ENCODE data around the gene FAS. TPM values are rescaled to one million over a fixed set of nuclear protein-coding genes. Genes with fewer than 3 reads are reported as not detected.

The FAS gene
- total and polyA plus RNA-seq, 2 experiments from 2014 or later = 3.1 to 4.3 TPM

DNA sequence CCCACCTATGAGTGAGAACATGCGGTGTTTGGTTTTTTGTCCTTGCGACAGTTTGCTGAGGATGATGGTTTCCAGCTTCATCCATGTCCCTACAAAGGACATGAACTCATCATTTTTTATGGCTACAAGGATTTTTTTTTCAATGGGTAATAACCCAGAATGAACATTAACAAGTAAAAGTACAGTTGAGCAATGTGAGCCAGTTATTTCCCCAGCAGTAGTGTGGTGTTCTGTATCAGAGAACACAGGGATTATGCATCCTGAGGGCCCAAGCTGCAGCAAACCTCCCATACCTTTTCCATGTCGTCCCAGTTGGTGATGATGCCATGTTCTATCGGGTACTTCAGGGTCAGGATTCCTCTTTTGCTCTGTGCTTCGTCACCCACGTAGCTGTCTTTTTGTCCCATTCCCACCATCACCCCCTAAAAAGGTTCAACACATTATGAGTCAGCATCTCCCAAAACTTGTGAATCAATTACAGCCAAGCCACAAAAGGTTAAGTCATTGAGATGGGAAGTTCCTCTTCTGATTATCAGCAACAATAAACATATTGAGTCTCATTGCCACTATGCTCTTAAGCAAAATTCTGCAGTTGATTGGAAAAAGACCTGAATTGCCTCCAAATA, 43.5 kb upstream of the FAS start (continued):
- TF ChIP-seq, protein P1, sequence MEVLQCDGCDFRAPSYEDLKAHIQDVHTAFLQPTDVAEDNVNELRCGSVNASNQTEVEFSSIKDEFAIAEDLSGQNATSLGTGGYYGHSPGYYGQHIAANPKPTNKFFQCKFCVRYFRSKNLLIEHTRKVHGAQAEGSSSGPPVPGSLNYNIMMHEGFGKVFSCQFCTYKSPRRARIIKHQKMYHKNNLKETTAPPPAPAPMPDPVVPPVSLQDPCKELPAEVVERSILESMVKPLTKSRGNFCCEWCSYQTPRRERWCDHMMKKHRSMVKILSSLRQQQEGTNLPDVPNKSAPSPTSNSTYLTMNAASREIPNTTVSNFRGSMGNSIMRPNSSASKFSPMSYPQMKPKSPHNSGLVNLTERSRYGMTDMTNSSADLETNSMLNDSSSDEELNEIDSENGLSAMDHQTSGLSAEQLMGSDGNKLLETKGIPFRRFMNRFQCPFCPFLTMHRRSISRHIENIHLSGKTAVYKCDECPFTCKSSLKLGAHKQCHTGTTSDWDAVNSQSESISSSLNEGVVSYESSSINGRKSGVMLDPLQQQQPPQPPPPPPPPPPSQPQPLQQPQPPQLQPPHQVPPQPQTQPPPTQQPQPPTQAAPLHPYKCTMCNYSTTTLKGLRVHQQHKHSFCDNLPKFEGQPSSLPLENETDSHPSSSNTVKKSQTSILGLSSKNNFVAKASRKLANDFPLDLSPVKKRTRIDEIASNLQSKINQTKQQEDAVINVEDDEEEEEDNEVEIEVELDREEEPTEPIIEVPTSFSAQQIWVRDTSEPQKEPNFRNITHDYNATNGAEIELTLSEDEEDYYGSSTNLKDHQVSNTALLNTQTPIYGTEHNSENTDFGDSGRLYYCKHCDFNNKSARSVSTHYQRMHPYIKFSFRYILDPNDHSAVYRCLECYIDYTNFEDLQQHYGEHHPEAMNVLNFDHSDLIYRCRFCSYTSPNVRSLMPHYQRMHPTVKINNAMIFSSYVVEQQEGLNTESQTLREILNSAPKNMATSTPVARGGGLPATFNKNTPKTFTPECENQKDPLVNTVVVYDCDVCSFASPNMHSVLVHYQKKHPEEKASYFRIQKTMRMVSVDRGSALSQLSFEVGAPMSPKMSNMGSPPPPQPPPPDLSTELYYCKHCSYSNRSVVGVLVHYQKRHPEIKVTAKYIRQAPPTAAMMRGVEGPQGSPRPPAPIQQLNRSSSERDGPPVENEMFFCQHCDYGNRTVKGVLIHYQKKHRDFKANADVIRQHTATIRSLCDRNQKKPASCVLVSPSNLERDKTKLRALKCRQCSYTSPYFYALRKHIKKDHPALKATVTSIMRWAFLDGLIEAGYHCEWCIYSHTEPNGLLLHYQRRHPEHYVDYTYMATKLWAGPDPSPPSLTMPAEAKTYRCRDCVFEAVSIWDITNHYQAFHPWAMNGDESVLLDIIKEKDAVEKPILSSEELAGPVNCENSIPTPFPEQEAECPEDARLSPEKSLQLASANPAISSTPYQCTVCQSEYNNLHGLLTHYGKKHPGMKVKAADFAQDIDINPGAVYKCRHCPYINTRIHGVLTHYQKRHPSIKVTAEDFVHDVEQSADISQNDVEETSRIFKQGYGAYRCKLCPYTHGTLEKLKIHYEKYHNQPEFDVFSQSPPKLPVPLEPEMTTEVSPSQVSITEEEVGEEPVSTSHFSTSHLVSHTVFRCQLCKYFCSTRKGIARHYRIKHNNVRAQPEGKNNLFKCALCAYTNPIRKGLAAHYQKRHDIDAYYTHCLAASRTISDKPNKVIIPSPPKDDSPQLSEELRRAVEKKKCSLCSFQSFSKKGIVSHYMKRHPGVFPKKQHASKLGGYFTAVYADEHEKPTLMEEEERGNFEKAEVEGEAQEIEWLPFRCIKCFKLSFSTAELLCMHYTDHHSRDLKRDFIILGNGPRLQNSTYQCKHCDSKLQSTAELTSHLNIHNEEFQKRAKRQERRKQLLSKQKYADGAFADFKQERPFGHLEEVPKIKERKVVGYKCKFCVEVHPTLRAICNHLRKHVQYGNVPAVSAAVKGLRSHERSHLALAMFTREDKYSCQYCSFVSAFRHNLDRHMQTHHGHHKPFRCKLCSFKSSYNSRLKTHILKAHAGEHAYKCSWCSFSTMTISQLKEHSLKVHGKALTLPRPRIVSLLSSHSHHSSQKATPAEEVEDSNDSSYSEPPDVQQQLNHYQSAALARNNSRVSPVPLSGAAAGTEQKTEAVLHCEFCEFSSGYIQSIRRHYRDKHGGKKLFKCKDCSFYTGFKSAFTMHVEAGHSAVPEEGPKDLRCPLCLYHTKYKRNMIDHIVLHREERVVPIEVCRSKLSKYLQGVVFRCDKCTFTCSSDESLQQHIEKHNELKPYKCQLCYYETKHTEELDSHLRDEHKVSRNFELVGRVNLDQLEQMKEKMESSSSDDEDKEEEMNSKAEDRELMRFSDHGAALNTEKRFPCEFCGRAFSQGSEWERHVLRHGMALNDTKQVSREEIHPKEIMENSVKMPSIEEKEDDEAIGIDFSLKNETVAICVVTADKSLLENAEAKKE (CRISPR knock-in tag; IDR thresholded peaks at IDR 0.05) = no peak
- no peak for TF ChIP-seq EZH2phosphoT487 (IDR thresholded peaks at IDR 0.05; ENCODE audit: unreplicated experiment)
- no peak for TF ChIP-seq CREB1 (CRISPR knock-in tag; IDR thresholded peaks at IDR 0.05; ENCODE audit: low read depth)
- no peak for TF ChIP-seq NANOG (IDR thresholded peaks at IDR 0.05; ENCODE audit: borderline replicate concordance)

DNA sequence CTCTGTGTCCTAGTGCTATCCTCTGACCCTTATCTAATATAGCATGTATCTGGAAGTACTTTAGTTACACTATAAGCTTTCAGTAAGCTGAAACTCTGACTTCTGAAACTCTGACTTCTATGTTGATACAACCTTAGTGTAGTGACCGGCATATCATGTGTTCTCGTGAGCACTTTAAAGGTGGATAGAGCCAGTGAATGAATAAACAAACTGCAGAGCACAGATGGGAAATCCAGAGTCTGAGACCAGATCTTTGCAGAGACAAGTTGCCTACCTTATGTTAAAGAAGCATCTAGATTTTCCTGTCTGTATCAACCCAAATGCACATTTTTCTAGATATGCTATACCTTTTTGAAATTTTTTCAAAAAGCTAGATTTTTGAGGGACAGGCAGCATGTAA, 41.5 kb upstream of the FAS start:
- H3K9me2 ChIP-seq (ENCODE audit: insufficient read depth) = no peaks in the 10 kb centered on the region
- H3K4me3 Mint-ChIP-seq = no peak overlapping the region
- ATAC-seq (no peak), DNase-seq (ENCODE audit: low spot score) (no peak)
- TF ChIP-seq, protein P2, sequence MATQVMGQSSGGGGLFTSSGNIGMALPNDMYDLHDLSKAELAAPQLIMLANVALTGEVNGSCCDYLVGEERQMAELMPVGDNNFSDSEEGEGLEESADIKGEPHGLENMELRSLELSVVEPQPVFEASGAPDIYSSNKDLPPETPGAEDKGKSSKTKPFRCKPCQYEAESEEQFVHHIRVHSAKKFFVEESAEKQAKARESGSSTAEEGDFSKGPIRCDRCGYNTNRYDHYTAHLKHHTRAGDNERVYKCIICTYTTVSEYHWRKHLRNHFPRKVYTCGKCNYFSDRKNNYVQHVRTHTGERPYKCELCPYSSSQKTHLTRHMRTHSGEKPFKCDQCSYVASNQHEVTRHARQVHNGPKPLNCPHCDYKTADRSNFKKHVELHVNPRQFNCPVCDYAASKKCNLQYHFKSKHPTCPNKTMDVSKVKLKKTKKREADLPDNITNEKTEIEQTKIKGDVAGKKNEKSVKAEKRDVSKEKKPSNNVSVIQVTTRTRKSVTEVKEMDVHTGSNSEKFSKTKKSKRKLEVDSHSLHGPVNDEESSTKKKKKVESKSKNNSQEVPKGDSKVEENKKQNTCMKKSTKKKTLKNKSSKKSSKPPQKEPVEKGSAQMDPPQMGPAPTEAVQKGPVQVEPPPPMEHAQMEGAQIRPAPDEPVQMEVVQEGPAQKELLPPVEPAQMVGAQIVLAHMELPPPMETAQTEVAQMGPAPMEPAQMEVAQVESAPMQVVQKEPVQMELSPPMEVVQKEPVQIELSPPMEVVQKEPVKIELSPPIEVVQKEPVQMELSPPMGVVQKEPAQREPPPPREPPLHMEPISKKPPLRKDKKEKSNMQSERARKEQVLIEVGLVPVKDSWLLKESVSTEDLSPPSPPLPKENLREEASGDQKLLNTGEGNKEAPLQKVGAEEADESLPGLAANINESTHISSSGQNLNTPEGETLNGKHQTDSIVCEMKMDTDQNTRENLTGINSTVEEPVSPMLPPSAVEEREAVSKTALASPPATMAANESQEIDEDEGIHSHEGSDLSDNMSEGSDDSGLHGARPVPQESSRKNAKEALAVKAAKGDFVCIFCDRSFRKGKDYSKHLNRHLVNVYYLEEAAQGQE (IDR thresholded peaks at IDR 0.05; ENCODE audit: unreplicated experiment) = no peak
- TF ChIP-seq ZNF331 (CRISPR knock-in tag; IDR thresholded peaks at IDR 0.05; ENCODE audit: low read depth) = no peak
- TF ChIP-seq, protein P3, sequence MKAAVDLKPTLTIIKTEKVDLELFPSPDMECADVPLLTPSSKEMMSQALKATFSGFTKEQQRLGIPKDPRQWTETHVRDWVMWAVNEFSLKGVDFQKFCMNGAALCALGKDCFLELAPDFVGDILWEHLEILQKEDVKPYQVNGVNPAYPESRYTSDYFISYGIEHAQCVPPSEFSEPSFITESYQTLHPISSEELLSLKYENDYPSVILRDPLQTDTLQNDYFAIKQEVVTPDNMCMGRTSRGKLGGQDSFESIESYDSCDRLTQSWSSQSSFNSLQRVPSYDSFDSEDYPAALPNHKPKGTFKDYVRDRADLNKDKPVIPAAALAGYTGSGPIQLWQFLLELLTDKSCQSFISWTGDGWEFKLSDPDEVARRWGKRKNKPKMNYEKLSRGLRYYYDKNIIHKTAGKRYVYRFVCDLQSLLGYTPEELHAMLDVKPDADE (IDR thresholded peaks at IDR 0.05) = no peak
- no peaks in the 10 kb centered on the region for H3F3A ChIP-seq (replicated peaks; ENCODE audit: low read depth)
- H2AFZ ChIP-seq = no peak overlapping the region
- no peak overlapping the region for H3K27ac Mint-ChIP-seq
- H3K36me3 Mint-ChIP-seq (ENCODE audit: low read depth) = no peaks in the 10 kb centered on the region
- H3K27me3 Mint-ChIP-seq (ENCODE audit: insufficient read depth, low read depth, poor library complexity) = no peaks in the 10 kb centered on the region
- no peaks in the 10 kb centered on the region for H3K27me3 ChIP-seq (ENCODE audit: insufficient read depth)
- peaks cover 12% of the 10 kb centered on the region for H3K4me1 Mint-ChIP-seq
- no peaks in the 10 kb centered on the region for H3K4me1 ChIP-seq (ENCODE audit: insufficient read depth)
- H4K20me1 ChIP-seq (replicated peaks; ENCODE audit: insufficient read depth) = no peaks in the 10 kb centered on the region
- H3K36me3 ChIP-seq (ENCODE audit: insufficient read depth) = no peaks in the 10 kb centered on the region
- H3K27ac ChIP-seq (ENCODE audit: low read depth) = no peak overlapping the region
- H3K4me3 ChIP-seq = no peak overlapping the region
- no peaks in the 10 kb centered on the region for H3K9me3 Mint-ChIP-seq
- no peaks in the 10 kb centered on the region for H3K79me2 ChIP-seq (replicated peaks; ENCODE audit: insufficient read depth)
- no peak overlapping the region for H3K4me2 ChIP-seq
